HG02885 (cell line): ENCODE measurements around the gene PTPN2.

Source experiments
- ATAC-seq: cut with Tn5 transposase; IDR thresholded peaks from one replicate; pipeline ENCODE4 v1.9.1; 2021; ENCODE audit warnings: mild to moderate bottlenecking; ENCODE audit not compliant: unreplicated experiment, poor library complexity

The PTPN2 gene

DNA sequence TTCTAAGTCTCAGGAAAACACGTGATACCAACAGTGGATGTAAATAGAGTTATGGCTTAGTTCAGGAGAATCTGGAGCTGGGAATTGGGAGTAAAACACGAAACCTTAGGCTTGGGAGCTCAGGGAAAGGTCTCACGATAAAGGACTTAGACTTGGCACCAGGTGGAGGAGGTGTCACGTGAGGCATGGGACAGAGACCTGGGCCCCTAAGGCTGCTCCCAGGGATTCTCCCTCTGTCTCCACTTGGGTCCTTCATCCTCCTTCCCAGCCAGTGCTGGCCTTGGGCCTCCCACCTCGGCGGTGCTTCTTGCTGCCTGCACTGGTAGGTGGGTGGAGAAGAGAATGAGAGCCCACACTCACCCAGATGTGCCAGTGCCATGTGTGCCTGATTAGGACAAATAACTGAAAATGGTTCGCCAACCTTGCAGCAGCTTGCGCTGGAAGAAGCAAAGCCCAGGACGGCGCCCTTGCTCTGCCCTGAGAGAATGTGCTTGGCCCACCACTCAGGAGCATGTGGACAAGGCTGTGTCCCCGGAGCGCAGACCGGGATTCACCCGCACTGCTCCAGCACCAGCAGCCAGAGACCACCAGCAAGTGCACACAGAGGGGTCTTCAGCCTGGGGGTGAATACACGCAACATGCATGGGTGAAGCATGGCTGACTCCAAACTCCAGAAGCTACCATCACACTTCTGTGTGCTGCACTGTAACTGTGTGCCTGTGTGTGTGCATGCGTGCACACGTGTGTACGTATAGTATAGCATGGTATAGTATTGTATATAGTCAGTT is 133.1 kb downstream of the PTPN2 start:
- ATAC-seq, result no peak

DNA sequence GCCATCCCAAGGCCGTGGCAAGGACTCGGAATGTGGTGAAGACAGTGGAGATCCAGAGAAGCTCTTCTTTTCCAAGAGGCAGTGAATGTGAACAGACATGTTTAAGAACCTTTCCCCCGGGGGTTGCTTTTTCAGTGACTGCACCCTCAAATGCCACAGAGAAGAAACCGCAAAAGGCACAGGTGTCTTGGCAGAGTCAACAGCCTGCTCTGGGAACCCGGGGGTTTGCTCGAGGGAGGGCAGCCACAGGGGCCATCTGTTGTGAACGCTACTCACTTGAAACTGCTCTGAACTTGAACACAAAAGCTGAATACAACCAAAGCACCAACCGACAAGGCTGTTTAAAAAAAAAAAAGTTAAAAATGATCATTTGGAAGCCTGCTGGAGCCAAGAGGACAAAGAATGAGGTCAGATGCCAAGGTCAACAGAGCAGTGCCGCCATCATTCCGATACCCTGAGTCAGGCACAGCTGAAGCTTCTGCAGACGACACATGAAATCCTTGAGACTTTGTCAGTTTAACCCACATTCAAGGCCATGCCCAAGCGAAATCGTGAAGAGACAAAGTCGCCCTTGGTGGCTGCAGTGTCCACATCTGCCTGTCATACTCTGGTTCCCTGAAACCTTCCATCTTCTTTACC is 133.8 kb downstream of the PTPN2 start:
- no peak for ATAC-seq

DNA sequence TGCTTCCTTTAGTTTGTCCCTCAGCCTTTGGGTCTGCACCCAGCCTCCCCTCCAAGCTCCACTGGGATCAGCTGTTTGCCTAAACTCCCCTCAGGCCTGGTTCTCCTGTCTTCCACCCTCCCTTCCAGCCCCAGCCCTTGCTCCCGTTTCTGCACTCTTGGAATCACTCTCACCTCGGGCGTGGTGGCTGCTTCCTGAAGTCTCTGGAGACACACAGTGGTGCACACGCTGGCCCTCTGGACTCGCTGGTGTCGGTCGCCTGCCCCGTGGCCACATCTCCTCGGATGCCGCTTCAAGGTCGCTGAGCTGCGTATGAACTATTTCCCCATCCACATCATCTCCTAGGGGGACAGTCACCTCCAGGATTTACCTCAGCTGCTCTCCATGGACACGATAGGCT is 134.9 kb downstream of the PTPN2 start:
- ATAC-seq, result no peak

DNA sequence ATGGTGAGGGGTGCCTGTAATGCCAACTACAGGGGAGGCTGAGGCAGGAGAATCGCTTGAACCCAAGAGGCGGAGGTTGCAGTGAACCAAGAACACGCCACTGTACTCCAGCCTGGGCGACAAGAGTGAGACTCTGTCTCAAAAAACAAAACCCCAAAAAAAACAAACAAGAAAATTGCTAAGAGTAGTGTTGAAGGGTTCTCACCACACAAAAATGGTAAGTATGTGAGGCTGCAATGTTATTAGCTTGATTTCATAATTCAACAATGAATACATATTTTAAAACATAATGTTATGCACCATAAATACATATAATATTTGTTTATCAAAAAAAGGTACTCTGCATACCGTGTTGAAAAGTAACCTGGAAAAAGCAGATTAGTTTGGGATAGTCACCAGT is 135.4 kb downstream of the PTPN2 start:
- ATAC-seq, result no peak

DNA sequence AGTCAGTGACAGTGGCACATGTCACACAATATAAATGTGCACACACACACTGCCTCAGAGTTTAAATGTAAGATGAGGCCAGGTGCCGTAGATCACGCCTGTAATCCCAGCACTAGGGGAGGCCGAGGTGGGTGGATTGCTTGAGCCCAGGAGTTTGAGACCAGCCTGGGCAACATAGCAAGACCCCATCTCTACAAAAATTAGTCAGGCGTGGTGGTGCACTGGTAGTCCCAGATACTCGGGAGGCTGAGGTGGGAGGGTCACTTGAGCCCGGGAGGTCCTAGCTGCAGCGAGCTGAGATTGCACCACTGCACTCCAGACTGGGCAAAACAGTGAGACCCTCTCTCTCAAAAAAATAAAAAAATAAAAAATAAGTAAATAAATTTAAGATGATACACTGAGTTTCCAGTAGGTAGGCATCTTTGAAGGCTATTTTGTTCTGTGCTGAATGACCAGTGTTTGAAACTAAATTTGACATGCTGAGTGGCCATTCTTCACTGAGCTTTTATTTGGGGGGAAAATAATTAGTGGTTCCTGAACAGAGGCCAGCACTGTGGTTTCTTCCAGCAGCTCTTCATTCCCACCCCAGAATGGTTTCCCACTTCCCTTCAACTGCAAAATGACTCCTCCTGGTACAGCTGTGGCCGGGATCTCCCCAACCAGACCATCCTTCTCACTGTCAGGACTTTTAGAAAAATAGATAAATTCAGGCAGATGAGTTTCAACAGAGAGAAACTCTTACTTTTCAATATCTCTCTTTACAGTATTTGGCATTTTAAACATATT is 136.3 kb downstream of the PTPN2 start:
- no peak for ATAC-seq

DNA sequence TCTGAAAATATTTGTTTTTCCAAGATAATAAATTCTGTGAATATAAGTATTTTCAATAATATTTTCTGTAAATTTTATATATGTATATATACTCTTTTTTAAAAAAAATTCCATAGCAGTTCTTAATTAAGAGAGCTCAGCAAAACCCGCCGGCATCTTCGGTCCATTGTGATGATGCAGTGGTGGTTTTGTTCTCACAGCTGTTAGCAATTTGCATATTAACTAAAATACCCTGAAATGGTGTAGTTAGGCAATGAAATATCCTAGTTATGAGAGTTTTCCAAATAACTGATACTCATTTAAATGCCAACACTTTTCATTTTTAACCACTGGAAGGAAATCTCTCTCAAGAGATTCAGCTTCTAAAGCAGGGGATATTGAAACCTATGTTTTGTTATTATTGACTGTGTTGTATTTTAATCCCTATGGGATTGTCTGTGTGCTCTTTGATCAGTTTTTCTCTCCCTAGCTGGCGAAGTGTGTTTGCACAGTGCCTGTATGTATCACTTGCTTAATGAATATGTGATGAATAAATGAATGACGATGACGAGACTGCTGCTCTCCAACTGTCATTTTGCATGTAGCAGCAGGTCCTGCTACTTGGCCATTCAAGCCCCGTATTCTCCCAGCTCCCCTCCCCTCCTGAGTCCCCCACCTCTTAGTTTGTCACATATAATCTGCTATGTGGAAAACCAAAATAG is 138.8 kb downstream of the PTPN2 start:
- no peak for ATAC-seq

DNA sequence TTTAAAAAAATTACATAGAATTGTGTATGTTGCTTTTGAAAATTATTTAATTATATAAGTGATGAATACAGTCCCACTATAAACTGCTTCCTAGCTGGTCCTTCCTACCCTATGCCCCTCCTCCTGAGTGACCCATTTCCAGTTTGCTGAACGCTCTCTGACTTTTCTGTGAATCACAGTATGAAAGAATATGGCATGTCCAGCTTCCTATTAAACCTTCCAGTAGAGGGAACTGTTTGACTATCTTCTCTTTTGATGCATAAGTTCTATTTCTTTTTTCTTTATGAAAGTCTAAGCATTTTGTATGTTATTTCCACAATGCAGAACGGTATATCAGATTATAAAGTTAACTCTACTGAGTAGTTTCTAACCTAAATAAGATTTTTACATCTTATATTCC is 139.9 kb downstream of the PTPN2 start:
- no peak for ATAC-seq

DNA sequence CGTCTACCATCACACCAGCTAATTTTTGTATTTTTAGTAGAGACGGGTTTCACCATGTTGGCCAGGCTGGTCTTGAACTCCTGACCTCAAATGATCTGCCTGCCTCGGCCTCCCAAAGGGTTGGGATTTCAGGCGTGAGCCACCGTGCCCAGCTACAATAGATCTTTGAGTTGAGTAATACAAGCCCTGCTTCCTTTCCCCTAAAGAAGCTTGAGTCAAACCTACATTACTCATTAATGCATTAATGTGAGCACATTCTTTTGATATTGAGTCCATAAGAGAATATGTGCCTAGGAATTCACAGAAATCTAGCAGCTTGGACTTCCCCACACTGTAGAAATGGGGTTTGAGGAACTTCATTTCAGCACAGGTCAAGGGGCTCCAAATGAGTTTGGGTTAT is 141.6 kb downstream of the PTPN2 start:
- ATAC-seq, result no peak
